T-helper 17 cell (primary cell): ENCODE measurements around the gene ATP10B. TPM values are rescaled to one million over a fixed set of nuclear protein-coding genes. Genes with fewer than 3 reads are reported as not detected.

Experiments
- ATAC-seq: fragments of 150-1000 bp; cut with Tn5 transposase; 2 replicates; pipeline ENCODE4 v1.10.0; 2021; ENCODE audit warnings: mild to moderate bottlenecking, moderate library complexity
- DNase-seq, 3 donors: peaks; one replicate each; pipeline versions ENCODE4 v3.0.0 to v3.0.0-alpha.2; 2020 to 2021
- H3K9me3 ChIP-seq: one replicate; pipeline ENCODE4 v1.7.0; 2013; ENCODE audit warnings: low read length, mild to moderate bottlenecking; ENCODE audit not compliant: control insufficient read depth, poor library complexity, severe bottlenecking
- H3K27ac Mint-ChIP-seq: one replicate; pipeline ENCODE4 v1.8.0; 2022; ENCODE audit warnings: mild to moderate bottlenecking, moderate library complexity, mixed read lengths
- H3K27me3 Mint-ChIP-seq: one replicate; pipeline ENCODE4 v1.8.0; 2022; ENCODE audit warnings: mixed read lengths
- H3K36me3 Mint-ChIP-seq: one replicate; pipeline ENCODE4 v1.8.0; 2022; ENCODE audit warnings: low read depth, mixed read lengths
- H3K4me1 Mint-ChIP-seq: one replicate; pipeline ENCODE4 v1.8.0; 2022; ENCODE audit warnings: mild to moderate bottlenecking, mixed read lengths
- H3K4me3 Mint-ChIP-seq: one replicate; pipeline ENCODE4 v1.8.0; 2022; ENCODE audit warnings: mild to moderate bottlenecking, moderate library complexity, mixed read lengths
- total RNA-seq, 4 donors: library from RNA in 2 of 4; stranded (reverse) in 2 of 4; gene quantifications; one replicate each; pipeline ENCODE4 v1.2.3 and lab custom pipeline; 2022 to 2026

Gene ATP10B
- total RNA-seq, 2 donors from 2014 or later = not detected

DNA sequence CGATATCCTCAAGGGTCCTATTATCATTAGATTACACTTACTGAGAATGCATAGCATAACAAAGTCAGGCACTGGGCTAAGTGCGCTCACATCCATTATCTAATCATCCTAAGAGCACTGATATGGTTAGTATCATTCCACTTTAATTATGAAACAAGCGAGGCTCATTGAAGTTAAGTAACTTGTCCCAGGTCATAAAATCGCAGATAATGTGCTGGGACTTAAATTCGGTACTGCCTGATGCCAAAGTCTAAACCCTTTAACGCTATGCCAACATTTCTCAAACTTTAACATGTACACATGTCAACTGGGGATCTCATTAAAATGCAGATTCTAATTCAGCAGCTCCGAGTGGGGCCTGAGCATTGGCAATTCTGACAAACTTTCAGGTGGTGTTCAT is 225.7 kb downstream of the ATP10B start:
- Mint-ChIP-seq H3K4me3 (no peak overlapping the region), H3K27me3 (peaks cover 58% of the 10 kb centered on the region), H3K36me3 (no peaks in the 10 kb centered on the region), H3K4me1 (no peaks in the 10 kb centered on the region), H3K27ac (no peak overlapping the region)
- DNase-seq (no peak), ATAC-seq (no peak)
- H3K9me3 ChIP-seq = no peaks in the 10 kb centered on the region

DNA sequence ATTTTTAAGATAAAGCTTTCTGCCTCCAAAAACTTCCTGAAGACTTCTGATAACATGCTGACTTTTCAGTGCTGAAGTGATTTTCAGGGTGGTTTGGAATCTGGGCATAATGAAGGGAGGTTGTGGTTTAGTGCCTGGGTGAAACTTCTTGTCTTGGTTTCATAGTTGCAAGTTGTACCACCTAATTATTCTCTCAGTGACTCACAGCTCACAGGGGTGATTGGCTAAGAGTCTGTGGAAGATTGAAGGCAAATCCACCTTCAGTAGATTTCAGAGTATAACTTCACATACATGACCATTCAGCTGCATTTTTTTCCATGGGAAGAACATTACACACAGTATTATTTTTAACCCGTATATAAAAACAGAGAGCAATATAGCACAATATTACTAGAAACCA is 230.5 kb downstream of the ATP10B start:
- no peak overlapping the region for H3K27ac Mint-ChIP-seq
- H3K36me3 Mint-ChIP-seq = no peaks in the 10 kb centered on the region
- no peak for DNase-seq
- no peak overlapping the region for H3K4me3 Mint-ChIP-seq
- H3K4me1 Mint-ChIP-seq = no peaks in the 10 kb centered on the region
- H3K27me3 Mint-ChIP-seq = peaks cover 36% of the 10 kb centered on the region
- ATAC-seq = no peak
- H3K9me3 ChIP-seq = no peaks in the 10 kb centered on the region

DNA sequence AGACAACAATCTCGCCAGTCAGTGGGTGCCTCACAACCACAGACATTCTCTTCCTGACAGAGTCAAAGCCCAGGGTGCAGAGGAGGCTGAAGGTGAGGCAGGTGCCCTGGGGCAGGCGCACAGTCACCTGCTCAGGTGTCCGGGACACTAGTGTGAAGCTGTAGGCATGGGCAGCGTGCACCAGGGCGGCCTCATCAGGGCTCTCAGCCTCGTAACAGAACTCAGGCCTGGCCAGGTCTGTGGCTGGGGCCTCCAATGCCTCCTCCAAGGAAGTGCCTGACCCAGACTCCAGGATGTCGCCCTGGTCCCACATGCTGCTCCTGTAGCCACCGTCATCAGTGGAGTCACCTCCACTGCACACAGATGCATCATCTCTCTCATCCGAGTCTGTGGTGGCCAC is 231.6 kb downstream of the ATP10B start:
- H3K4me3 Mint-ChIP-seq = no peak overlapping the region
- peaks cover 31% of the 10 kb centered on the region for H3K27me3 Mint-ChIP-seq
- H3K27ac Mint-ChIP-seq = no peak overlapping the region
- no peaks in the 10 kb centered on the region for H3K4me1 Mint-ChIP-seq
- H3K36me3 Mint-ChIP-seq = no peaks in the 10 kb centered on the region
- H3K9me3 ChIP-seq = no peaks in the 10 kb centered on the region
- no peak for ATAC-seq
- no peak for DNase-seq

DNA sequence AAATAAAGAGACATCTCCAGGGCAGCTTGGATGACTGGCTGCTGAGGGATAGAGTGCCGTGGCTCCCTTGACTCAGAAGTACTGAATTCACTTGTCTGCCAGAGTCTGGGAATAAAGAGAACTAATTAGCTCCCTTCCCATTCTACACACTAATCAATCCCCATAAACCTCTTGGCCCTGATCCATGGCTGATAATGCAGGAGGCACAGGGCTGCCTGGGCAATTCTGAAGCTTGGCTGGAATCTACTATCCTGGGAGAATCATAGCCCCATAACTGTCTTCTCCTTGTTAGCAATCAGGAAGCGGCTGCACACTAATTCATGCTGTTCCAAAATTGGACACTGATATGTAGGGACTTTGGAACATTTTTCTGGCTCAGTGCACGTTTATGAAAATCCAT is 232.6 kb downstream of the ATP10B start:
- Mint-ChIP-seq H3K27ac (no peak overlapping the region), H3K27me3 (peaks cover 36% of the 10 kb centered on the region), H3K4me3 (no peak overlapping the region), H3K36me3 (no peaks in the 10 kb centered on the region), H3K4me1 (peaks cover 2% of the 10 kb centered on the region)
- ATAC-seq (no peak), DNase-seq (no peak)
- H3K9me3 ChIP-seq = no peaks in the 10 kb centered on the region

DNA sequence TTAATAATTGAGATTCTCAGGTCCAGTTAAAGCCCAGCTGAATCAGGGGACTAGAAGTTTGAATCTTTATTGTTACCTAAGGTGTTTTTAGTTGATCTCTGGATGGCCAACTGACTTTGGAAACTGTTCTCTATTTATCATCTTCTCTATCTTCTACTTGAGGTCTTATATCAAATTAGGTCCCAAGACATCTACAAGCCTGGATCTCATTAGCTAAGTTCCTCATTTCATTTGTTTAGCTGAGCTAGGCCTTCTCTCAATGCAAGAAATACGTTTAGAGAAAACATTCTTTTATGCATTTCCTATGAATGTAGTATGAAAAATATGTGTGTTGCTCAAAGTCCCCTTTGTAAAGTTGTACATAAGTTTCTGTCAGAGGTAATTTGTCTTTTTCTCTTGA is 233.7 kb downstream of the ATP10B start:
- no peak for ATAC-seq
- Mint-ChIP-seq H3K27ac (no peak overlapping the region), H3K4me1 (peaks cover 2% of the 10 kb centered on the region), H3K27me3 (peaks cover 29% of the 10 kb centered on the region), H3K36me3 (no peaks in the 10 kb centered on the region), H3K4me3 (no peak overlapping the region)
- no peak for DNase-seq
- H3K9me3 ChIP-seq = no peaks in the 10 kb centered on the region

DNA sequence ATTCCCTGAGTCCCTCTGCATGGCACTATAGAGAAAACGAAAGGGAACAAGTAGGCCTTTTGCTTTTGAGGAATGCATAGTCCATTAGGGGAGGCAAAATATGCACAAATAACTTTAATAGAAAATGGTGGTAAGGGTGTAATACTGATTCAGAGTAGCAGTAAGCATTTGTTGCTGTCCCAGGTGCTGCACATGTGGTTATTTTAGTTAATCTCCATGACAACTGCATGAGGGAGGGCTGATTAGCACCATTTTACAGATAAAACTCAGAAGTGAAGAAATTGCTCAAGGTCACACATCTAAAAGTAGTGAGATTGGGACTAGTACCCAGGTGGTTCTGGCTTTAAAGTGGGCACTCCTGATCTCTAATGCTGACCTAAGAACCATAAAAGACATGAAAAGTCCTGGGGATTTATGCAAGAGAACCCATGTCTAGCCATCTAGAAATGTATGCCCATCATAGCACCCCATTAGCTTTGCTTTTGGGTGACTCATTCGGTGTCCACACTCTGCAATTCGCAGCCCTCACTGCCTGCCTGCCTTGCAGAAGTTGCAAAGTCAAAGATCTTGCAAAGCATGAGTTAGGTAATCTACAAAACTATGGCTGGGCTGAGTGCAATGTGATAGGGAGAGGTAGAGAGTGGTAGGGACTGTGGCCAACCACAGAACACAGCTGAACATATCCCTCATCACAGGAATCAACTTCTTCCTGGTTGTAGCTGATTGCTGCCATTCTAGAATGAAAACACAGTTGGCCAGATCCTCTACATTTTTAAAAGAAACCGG is 235.1 kb downstream of the ATP10B start:
- Mint-ChIP-seq H3K27me3 (peaks cover 19% of the 10 kb centered on the region), H3K4me1 (peaks cover 2% of the 10 kb centered on the region), H3K27ac (no peak overlapping the region), H3K4me3 (no peak overlapping the region), H3K36me3 (no peaks in the 10 kb centered on the region)
- DNase-seq = no peak
- no peaks in the 10 kb centered on the region for H3K9me3 ChIP-seq
- no peak for ATAC-seq

DNA sequence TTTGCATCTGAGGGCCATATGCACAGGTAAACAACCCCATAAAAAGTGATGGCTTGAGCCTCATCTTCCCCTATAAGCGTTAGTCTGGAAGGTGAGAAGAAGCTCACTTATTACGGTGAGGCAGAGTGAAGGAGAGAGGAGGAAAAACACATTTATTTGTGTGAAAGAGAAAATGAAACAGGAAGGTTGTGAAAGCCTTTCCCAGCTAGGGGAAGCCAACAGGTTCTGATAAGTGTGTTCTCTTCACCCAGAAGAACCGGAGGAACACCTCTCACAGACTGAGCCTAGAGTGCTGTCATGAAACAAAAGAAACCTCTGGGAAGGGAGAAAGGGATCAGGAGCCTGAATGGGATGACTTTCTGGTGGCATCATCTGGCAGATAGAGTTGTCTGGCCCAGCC is 237.9 kb downstream of the ATP10B start:
- no peak for DNase-seq
- H3K9me3 ChIP-seq = no peaks in the 10 kb centered on the region
- Mint-ChIP-seq H3K27me3 (peaks cover 7% of the 10 kb centered on the region), H3K4me1 (peaks cover 2% of the 10 kb centered on the region), H3K36me3 (no peaks in the 10 kb centered on the region), H3K27ac (no peak overlapping the region), H3K4me3 (no peak overlapping the region)
- ATAC-seq = no peak

DNA sequence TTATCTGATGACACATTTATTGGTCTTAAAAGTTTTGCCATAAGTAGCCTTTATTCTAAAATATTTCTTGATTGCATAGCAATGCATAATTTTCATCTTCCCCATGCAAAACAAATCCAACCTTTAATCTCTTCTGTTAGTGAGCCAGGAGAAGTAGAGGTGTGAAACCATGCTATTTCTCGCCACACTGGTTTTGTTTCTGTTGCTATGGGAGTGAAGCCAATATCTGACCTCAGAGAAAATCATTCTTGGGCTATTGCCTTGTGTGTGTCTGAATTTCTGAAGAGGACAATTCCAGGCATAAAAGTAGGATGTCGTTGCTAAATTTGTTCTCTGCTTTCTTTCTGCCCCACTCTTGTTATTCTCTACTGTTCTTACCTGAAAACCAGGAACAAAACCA is 246.7 kb downstream of the ATP10B start:
- no peak for DNase-seq
- H3K27me3 Mint-ChIP-seq = no peaks in the 10 kb centered on the region
- no peaks in the 10 kb centered on the region for H3K9me3 ChIP-seq
- no peaks in the 10 kb centered on the region for H3K4me1 Mint-ChIP-seq
- no peaks in the 10 kb centered on the region for H3K36me3 Mint-ChIP-seq
- ATAC-seq = no peak
- no peak overlapping the region for H3K4me3 Mint-ChIP-seq
- H3K27ac Mint-ChIP-seq = no peak overlapping the region

DNA sequence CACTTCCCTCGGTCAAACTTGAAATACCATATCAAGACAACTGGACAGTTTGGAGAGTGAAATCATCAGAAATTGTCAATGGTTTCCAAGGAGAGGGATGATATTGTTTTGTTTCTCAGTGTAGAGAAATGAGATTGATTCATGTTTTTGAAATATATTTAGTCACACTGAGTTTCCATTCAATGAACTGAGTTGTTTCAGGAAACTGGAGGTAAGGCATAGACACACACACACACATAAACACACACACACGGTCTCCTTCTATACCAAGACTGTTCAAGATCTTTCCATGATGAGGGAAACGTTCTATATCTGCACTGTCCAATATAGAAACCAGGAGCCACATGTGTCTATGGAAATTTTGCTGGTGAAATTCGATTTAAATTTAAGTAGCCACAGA is 247.5 kb downstream of the ATP10B start:
- ATAC-seq = no peak
- DNase-seq = no peak
- Mint-ChIP-seq H3K4me3 (no peak overlapping the region), H3K27ac (no peak overlapping the region), H3K27me3 (no peaks in the 10 kb centered on the region), H3K36me3 (no peaks in the 10 kb centered on the region), H3K4me1 (no peaks in the 10 kb centered on the region)
- H3K9me3 ChIP-seq = no peaks in the 10 kb centered on the region

DNA sequence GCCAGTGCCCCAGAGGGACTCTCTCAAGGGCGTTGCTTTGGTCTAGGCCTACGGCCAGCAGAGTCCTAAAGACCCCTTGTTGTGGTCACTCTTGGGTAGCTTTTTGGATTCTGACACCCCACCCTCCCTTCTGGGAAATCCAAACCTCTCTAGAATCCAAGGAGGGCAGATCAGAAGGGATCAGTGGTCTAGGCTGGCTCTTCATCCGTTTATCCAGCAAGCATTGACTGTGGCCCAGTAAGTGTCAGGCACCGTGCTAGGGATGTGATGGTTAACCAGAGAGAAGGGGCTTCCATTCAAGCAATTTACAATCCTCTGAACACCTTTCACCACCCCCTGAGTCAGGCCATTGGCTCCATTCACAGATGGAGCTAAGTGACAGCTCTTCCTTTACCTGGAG is 249.3 kb downstream of the ATP10B start:
- DNase-seq (no peak), ATAC-seq (no peak)
- Mint-ChIP-seq H3K4me1 (no peaks in the 10 kb centered on the region), H3K36me3 (no peaks in the 10 kb centered on the region), H3K27me3 (no peaks in the 10 kb centered on the region), H3K4me3 (no peak overlapping the region), H3K27ac (no peak overlapping the region)
- H3K9me3 ChIP-seq = no peaks in the 10 kb centered on the region

DNA sequence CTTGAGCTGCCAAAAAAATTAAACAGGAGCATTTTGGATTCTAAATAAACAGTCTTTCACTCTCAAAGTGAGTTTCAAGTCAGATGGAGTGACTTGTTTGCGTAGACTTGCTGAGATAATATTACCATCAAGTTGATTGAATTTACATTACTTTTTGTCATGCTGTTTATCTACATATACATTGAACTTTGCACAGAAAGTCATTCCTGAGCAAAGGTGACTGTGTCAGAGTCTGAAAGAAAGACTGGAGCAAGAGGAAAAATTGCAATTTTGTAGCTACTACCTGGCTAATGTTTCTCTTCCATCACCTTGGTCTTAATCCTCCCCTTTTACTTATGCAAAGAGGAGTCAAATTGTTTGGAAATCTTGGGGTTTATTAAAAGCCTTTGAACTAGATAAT is 251.0 kb downstream of the ATP10B start:
- ATAC-seq = no peak
- H3K4me3 Mint-ChIP-seq = no peak overlapping the region
- no peaks in the 10 kb centered on the region for H3K36me3 Mint-ChIP-seq
- no peaks in the 10 kb centered on the region for H3K4me1 Mint-ChIP-seq
- DNase-seq = no peak
- H3K9me3 ChIP-seq = no peaks in the 10 kb centered on the region
- no peak overlapping the region for H3K27ac Mint-ChIP-seq
- H3K27me3 Mint-ChIP-seq = no peaks in the 10 kb centered on the region

DNA sequence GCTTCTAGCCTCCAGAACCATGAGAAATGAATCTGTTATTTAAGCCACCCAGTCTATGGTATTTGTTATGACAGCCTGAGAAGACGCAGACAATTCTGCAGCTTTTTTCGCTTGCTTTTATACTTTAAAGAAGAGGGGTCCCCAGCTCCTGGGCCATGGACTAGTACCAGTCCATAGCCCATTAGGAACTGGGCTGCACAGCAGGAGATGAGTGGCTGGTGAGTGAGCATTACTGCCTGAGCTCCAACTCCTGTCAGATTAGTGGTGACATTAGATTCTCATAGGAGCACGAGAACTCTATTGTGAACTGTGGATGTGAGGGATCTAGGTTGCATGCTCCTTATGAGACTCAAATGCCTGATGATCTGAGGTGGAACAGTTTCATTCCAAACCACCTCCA is 278.7 kb downstream of the ATP10B start:
- no peak overlapping the region for H3K27ac Mint-ChIP-seq
- ATAC-seq (no peak), DNase-seq (no peak)
- no peak overlapping the region for H3K4me3 Mint-ChIP-seq
- no peaks in the 10 kb centered on the region for H3K36me3 Mint-ChIP-seq
- peaks cover 17% of the 10 kb centered on the region for H3K27me3 Mint-ChIP-seq
- H3K9me3 ChIP-seq = no peaks in the 10 kb centered on the region
- H3K4me1 Mint-ChIP-seq = no peaks in the 10 kb centered on the region

DNA sequence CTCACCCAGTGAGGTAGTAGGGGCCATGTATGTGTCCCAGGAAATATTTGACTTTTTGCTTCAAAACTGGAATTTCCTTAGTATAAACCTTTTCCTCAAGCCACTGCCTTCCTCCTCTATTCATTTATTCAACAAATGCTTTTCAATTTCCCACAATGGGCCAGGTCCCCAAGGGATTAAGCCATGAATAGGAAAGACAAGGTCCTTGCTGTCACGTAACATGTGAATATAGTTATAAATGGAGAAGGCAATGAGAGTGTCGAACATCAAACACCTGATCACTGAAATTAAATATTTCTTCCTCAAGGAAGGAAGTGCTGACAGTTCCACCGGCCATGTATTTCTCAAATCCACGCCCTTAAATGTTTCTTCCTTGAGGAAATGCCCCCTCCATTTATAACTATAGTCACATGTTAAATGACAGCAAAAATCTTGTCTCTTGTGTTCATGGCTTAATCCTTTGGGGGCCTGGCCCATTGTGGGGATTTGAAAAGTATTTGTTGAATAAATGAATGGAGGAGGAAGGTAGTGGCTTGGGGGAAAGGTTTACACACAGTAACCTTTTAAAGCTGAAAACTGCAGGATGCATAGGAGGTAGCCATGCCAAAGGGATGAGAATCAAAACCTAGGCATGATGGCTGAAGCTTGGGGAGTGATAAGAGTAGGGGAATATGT is 284.8 kb downstream of the ATP10B start:
- H3K27me3 Mint-ChIP-seq = peaks cover 12% of the 10 kb centered on the region
- no peak for ATAC-seq

DNA sequence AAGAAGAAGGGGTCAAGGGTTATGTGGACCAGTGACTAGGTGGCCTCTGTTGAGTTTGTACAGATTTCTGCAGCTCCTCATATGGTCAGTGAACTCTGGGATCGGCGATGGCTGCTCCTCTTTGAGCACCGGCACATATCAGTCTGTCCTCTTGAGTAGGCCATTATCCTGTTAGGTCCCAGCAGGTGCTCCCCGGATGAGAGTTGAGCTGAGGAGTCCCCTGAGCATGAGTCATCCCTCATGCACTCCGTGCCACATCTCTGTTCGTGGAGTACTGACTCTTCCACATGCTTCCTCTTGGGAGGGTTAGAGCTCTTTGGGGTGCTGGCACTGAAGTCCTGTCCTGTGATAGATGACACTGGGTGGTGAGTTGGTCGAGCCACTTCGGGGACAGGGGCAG is 286.6 kb downstream of the ATP10B start:
- Mint-ChIP-seq H3K27ac (no peak overlapping the region), H3K4me1 (no peaks in the 10 kb centered on the region), H3K36me3 (no peaks in the 10 kb centered on the region), H3K4me3 (no peak overlapping the region), H3K27me3 (peaks cover 12% of the 10 kb centered on the region)
- DNase-seq (no peak), ATAC-seq (no peak)
- H3K9me3 ChIP-seq = no peaks in the 10 kb centered on the region

More for the DNA sequence above, 284.8 kb downstream of the ATP10B start:
- no peaks in the 10 kb centered on the region for H3K36me3 Mint-ChIP-seq
- H3K4me3 Mint-ChIP-seq = no peak overlapping the region
- H3K27ac Mint-ChIP-seq = no peak overlapping the region
- H3K4me1 Mint-ChIP-seq = no peaks in the 10 kb centered on the region
- no peak for DNase-seq
- H3K9me3 ChIP-seq = no peaks in the 10 kb centered on the region
